Measurements from ENCODE around the gene TRIM68. TPM values are rescaled to one million over a fixed set of nuclear protein-coding genes. Genes with fewer than 3 reads are reported as not detected.

Gene TRIM68
- total RNA-seq, 1 experiment from 2014 or later: 5.7 TPM

GRCh38 chr11:4565371-4565770 lies 42.7 kb downstream of the TRIM68 start:
- Histone ChIP-seq H3K4me3 (ENCODE audit: low read depth, low read length, poor library complexity, severe bottlenecking) (no peak overlapping the region), H3K4me1 (ENCODE audit: insufficient read depth, low read length, poor library complexity, severe bottlenecking) (no peaks in the 10 kb centered on the region), H3K9me3 (ENCODE audit: low read depth, low read length, poor library complexity, severe bottlenecking) (no peaks in the 10 kb centered on the region), H3K27me3 (replicated peaks; ENCODE audit: insufficient read depth, low read depth, low read length, poor library complexity) (no peaks in the 10 kb centered on the region), H3K27ac (ENCODE audit: low read depth, low read length, poor library complexity, severe bottlenecking) (no peak overlapping the region), H3K36me3 (ENCODE audit: insufficient read depth, low read length, poor library complexity, severe bottlenecking) (no peaks in the 10 kb centered on the region)
- intact Hi-C loops (cut with micrococcal nuclease; ENCODE audit: unreplicated experiment): no loop called here
- no peak for DNase-seq (ENCODE audit: low spot score)
- ChIA-PET CTCF (no interaction called here), POLR2A (ENCODE audit: low non-redundant PET) (interaction anchor here (0.6 kb wide), 1 partner anchor 140 kb away, joined by 3 read pairs; no protein-coding TSS in a partner anchor)
- no peak for TF ChIP-seq EZH2 (IDR thresholded peaks at IDR 0.05; ENCODE audit: borderline replicate concordance, low read depth, low read length, poor library complexity, severe bottlenecking)
- no TSS peak for BruUV-seq (replicated peaks)

GRCh38 chr11:4560467-4560866 lies 47.6 kb downstream of the TRIM68 start:
- Histone ChIP-seq H3K27me3 (replicated peaks; ENCODE audit: insufficient read depth, low read depth, low read length, poor library complexity) (no peaks in the 10 kb centered on the region), H3K36me3 (ENCODE audit: insufficient read depth, low read length, poor library complexity, severe bottlenecking) (no peaks in the 10 kb centered on the region), H3K27ac (ENCODE audit: low read depth, low read length, poor library complexity, severe bottlenecking) (no peak overlapping the region), H3K4me1 (ENCODE audit: insufficient read depth, low read length, poor library complexity, severe bottlenecking) (no peaks in the 10 kb centered on the region), H3K9me3 (ENCODE audit: low read depth, low read length, poor library complexity, severe bottlenecking) (no peaks in the 10 kb centered on the region), H3K4me3 (ENCODE audit: low read depth, low read length, poor library complexity, severe bottlenecking) (no peak overlapping the region)
- CTCF ChIA-PET: no interaction called here
- BruUV-seq (replicated peaks): no TSS peak
- DNase-seq (ENCODE audit: low spot score): no peak
- POLR2A ChIA-PET (ENCODE audit: low non-redundant PET): no interaction called here
- TF ChIP-seq EZH2 (IDR thresholded peaks at IDR 0.05; ENCODE audit: borderline replicate concordance, low read depth, low read length, poor library complexity, severe bottlenecking): no peak
- no peak for TF ChIP-seq CTCF (conservative IDR thresholded peaks at IDR 0.05; ENCODE audit: low read depth, low read length)
- intact Hi-C loops (cut with micrococcal nuclease; ENCODE audit: unreplicated experiment): no loop called here

GRCh38 chr11:4559527-4560440 lies 48.2 kb downstream of the TRIM68 start:
- no peaks in the 10 kb centered on the region for H3K36me3 ChIP-seq (ENCODE audit: insufficient read depth, low read length, poor library complexity, severe bottlenecking)
- intact Hi-C loops (cut with micrococcal nuclease; ENCODE audit: unreplicated experiment): no loop called here
- no peaks in the 10 kb centered on the region for H3K9me3 ChIP-seq (ENCODE audit: low read depth, low read length, poor library complexity, severe bottlenecking)
- TF ChIP-seq EZH2 (IDR thresholded peaks at IDR 0.05; ENCODE audit: borderline replicate concordance, low read depth, low read length, poor library complexity, severe bottlenecking) (no peak), CTCF (conservative IDR thresholded peaks at IDR 0.05; ENCODE audit: low read depth, low read length) (no peak)
- H3K27ac ChIP-seq (ENCODE audit: low read depth, low read length, poor library complexity, severe bottlenecking): no peak overlapping the region
- H3K4me3 ChIP-seq (ENCODE audit: low read depth, low read length, poor library complexity, severe bottlenecking): no peak overlapping the region
- no peaks in the 10 kb centered on the region for H3K27me3 ChIP-seq (replicated peaks; ENCODE audit: insufficient read depth, low read depth, low read length, poor library complexity)
- H3K4me1 ChIP-seq (ENCODE audit: insufficient read depth, low read length, poor library complexity, severe bottlenecking): no peaks in the 10 kb centered on the region
- BruUV-seq (replicated peaks): no TSS peak
- ChIA-PET CTCF (no interaction called here), POLR2A (ENCODE audit: low non-redundant PET) (no interaction called here)
- DNase-seq (ENCODE audit: low spot score): no peak
